PC-3 (cell line): ENCODE data around the gene LAMA3. TPM values are rescaled to one million over a fixed set of nuclear protein-coding genes. Genes with fewer than 3 reads are reported as not detected.
A peak's percentile ranks its signal among the peaks of the same experiment; 100 is the strongest.

Source experiments
- ATAC-seq: fragments of 200-7000 bp; cut with Tn5 transposase; 2 replicates; pipeline ENCODE4 v1.9.1; 2020; ENCODE audit warnings: mild to moderate bottlenecking, moderate library complexity
- BruUV-seq: library from RNA; stranded (reverse); fragments of 400-500 nt; replicated peaks from 2 replicates; lab custom pipeline; 2021; lab: Mats Ljungman, UMichigan
- CTCF ChIA-PET: fragments of 300-600 bp; sonication (Branson Sonifier 250); formaldehyde crosslinking; loops from one replicate; lab custom pipeline; 2022; ENCODE audit warnings: antibody characterized with exemption; lab: Charles Lee
- POLR2A ChIA-PET: fragments of 300-600 bp; sonication (Branson Sonifier 250); formaldehyde crosslinking; loops from one replicate; lab custom pipeline; 2022; ENCODE audit warnings: antibody characterized with exemption; ENCODE audit not compliant: unreplicated experiment; lab: Charles Lee
- DNase-seq: peaks from one replicate; pipeline ENCODE4 v3.0.0-alpha.2; 2015
- H2AFZ ChIP-seq: fragments of 300-600 bp; sonication (generic); 2 replicates; pipeline ENCODE4 v1.6.0; 2016; ENCODE audit warnings: antibody characterized with exemption, low read length
- H3F3A ChIP-seq: fragments of 300-600 bp; sonication (generic); one replicate; pipeline ENCODE4 v1.6.0; 2017; ENCODE audit warnings: antibody characterized with exemption, low read length, control low read depth, mild to moderate bottlenecking; ENCODE audit not compliant: unreplicated experiment
- H3K27ac ChIP-seq: fragments of 300-600 bp; sonication (generic); 2 replicates; pipeline ENCODE4 v1.5.1; 2016; ENCODE audit warnings: mild to moderate bottlenecking, low read length
- H3K27me3 ChIP-seq: fragments of 300-600 bp; sonication (generic); 2 replicates; pipeline ENCODE4 v1.6.1; 2016; ENCODE audit warnings: low read length, mixed read lengths
- H3K36me3 ChIP-seq: fragments of 300-600 bp; sonication (generic); 2 replicates; pipeline ENCODE4 v1.6.1; 2016; ENCODE audit warnings: low read depth, mixed run types, low read length, mixed read lengths
- H3K4me1 ChIP-seq: fragments of 300-600 bp; sonication (generic); 2 replicates; pipeline ENCODE4 v1.5.1; 2016; ENCODE audit warnings: low read length; ENCODE audit not compliant: insufficient read depth
- H3K4me2 ChIP-seq: fragments of 300-600 bp; sonication (generic); 2 replicates; pipeline ENCODE4 v1.6.0; 2016; ENCODE audit warnings: low read length
- H3K4me3 ChIP-seq: fragments of 300-600 bp; sonication (generic); 2 replicates; pipeline ENCODE4 v1.5.1; 2016; ENCODE audit warnings: mild to moderate bottlenecking, low read length, mixed read lengths
- H3K79me2 ChIP-seq: fragments of 300-600 bp; sonication (generic); 2 replicates; pipeline ENCODE4 v1.6.1; 2017; ENCODE audit warnings: low read length, mixed read lengths
- H3K9ac ChIP-seq: fragments of 300-600 bp; sonication (generic); 2 replicates; pipeline ENCODE4 v1.6.0; 2016; ENCODE audit warnings: mild to moderate bottlenecking, low read length
- H3K9me2 ChIP-seq: fragments of 300-600 bp; sonication (generic); replicated peaks from 2 replicates; pipeline ENCODE4 v1.6.1; 2016; ENCODE audit warnings: mixed run types, low read length, mixed read lengths
- H3K9me3 ChIP-seq: fragments of 300-600 bp; sonication (generic); 2 replicates; pipeline ENCODE4 v1.6.1; 2016; ENCODE audit warnings: low read length, mixed read lengths
- H4K20me1 ChIP-seq: fragments of 300-600 bp; sonication (generic); 2 replicates; pipeline ENCODE4 v1.6.1; 2016; ENCODE audit warnings: low read length, mixed read lengths
- CTCF ChIP-seq: fragments of 300-600 bp; sonication (generic); conservative IDR thresholded peaks from 2 replicates; pipeline ENCODE4 v1.5.1; 2017; ENCODE audit warnings: antibody characterized with exemption, low read depth, mild to moderate bottlenecking, low read length
- EZH2 ChIP-seq: fragments of 300-600 bp; sonication (generic); IDR thresholded peaks from one replicate; pipeline ENCODE4 v1.6.1; 2017; ENCODE audit warnings: antibody characterized with exemption, mild to moderate bottlenecking, low read length; ENCODE audit not compliant: unreplicated experiment
- EZH2phosphoT487 ChIP-seq: fragments of 300-600 bp; sonication (generic); IDR thresholded peaks from 2 replicates; pipeline ENCODE4 v1.6.1; 2018; ENCODE audit warnings: mild to moderate bottlenecking, antibody characterized with exemption, low read length, borderline replicate concordance
- intact Hi-C: fragments of 100-400 bp; cut with micrococcal nuclease; formaldehyde crosslinking; loops from 2 replicates; pipeline ENCODE4 v1.9.0; 2023
- total RNA-seq: library from RNA; depleted of rRNA; stranded (reverse); fragments of >200 nt; gene quantifications from 2 replicates; pipeline ENCODE4 v1.2.3, GENCODE V29; 2014

The LAMA3 gene
- total RNA-seq, 1 experiment from 2014 or later, result 224 TPM

GRCh38 chr18:23719634-23720201, 30.5 kb downstream of the LAMA3 start:
- no peaks in the 10 kb centered on the region for H3K27me3 ChIP-seq
- BruUV-seq, result no TSS peak
- peak; percentile 93 for ATAC-seq

GRCh38 chr18:23721696-23722480, 32.6 kb downstream of the LAMA3 start:
- no peaks in the 10 kb centered on the region for H3K27me3 ChIP-seq
- TF ChIP-seq EZH2phosphoT487 (no peak), CTCF (no peak), EZH2 (no peak)
- intact Hi-C loops, result loop anchor here (5.0 kb wide), 1 partner anchor 85 kb away; no protein-coding TSS in a partner anchor
- H4K20me1 ChIP-seq, result no peaks in the 10 kb centered on the region
- H3K9ac ChIP-seq, result no peak overlapping the region
- H3K79me2 ChIP-seq, result peaks cover 69% of the 10 kb centered on the region
- H3F3A ChIP-seq, result peaks cover 9% of the 10 kb centered on the region
- no peak overlapping the region for H2AFZ ChIP-seq
- H3K4me2 ChIP-seq, result no peak overlapping the region
- no peak for ATAC-seq
- POLR2A ChIA-PET, result no interaction called here
- H3K9me3 ChIP-seq, result no peaks in the 10 kb centered on the region
- H3K36me3 ChIP-seq, result peaks cover 48% of the 10 kb centered on the region
- H3K9me2 ChIP-seq, result no peaks in the 10 kb centered on the region
- BruUV-seq, result no TSS peak
- CTCF ChIA-PET, result no interaction called here
- H3K4me3 ChIP-seq, result no peak overlapping the region
- peaks cover 44% of the 10 kb centered on the region for H3K4me1 ChIP-seq
- peak overlapping the region; percentile 8; the same call in 1 of the 2 replicates for H3K27ac ChIP-seq
- DNase-seq, result no peak

More at GRCh38 chr18:23719634-23720201, 30.5 kb downstream of the LAMA3 start:
- Histone ChIP-seq H3K79me2 (peaks cover 58% of the 10 kb centered on the region), H3K27ac (peak overlapping the region; percentile 97), H3K4me1 (peaks cover 44% of the 10 kb centered on the region), H3K9me2 (no peaks in the 10 kb centered on the region), H3K36me3 (peaks cover 56% of the 10 kb centered on the region), H3K4me3 (no peak overlapping the region), H4K20me1 (no peaks in the 10 kb centered on the region), H3K9me3 (no peaks in the 10 kb centered on the region), H2AFZ (0 out of 2 replicates have a peak overlapping the region, but pooled peaks have one; percentile 36), H3K4me2 (peak overlapping the region; percentile 40), H3F3A (peaks cover 9% of the 10 kb centered on the region), H3K9ac (peak overlapping the region; percentile 73)
- POLR2A ChIA-PET, result interaction anchor here (0.6 kb wide), 2 partner anchors 68 to 114 kb away, joined by 3 read pairs; no protein-coding TSS in a partner anchor
- TF ChIP-seq EZH2, result no peak
- TF ChIP-seq CTCF, result no peak
- no peak for TF ChIP-seq EZH2phosphoT487
- CTCF ChIA-PET, result interaction anchor here (0.6 to 1.0 kb wide), 2 partner anchors 16 to 84 kb away, joined by 4 read pairs; no protein-coding TSS in a partner anchor
- intact Hi-C loops, result loop anchor here (5.0 to 10.0 kb wide), 2 partner anchors 88 to 215 kb away; partner anchors contain the start of gene RMC1
- DNase-seq, result peak; percentile 98
